GM19438 (cell line): ENCODE data around the gene TLR1.
A peak's percentile ranks its signal among the peaks of the same experiment; 100 is the strongest.
"Not testable (repeated sequence)": the region's sequence is repeated elsewhere in the genome, so short reads cannot be mapped to it uniquely, and the experiment has no call there.

Experiments used
- ATAC-seq: cut with Tn5 transposase; IDR thresholded peaks from one replicate; pipeline ENCODE4 v1.9.1; 2021; ENCODE audit warnings: low read depth; ENCODE audit not compliant: unreplicated experiment

The TLR1 gene

GRCh38 chr4:38780833-38781484 is 23.6 kb downstream of the TLR1 start:
- no peak for ATAC-seq

GRCh38 chr4:38779790-38780189 is 24.8 kb downstream of the TLR1 start:
- no peak for ATAC-seq

DNA sequence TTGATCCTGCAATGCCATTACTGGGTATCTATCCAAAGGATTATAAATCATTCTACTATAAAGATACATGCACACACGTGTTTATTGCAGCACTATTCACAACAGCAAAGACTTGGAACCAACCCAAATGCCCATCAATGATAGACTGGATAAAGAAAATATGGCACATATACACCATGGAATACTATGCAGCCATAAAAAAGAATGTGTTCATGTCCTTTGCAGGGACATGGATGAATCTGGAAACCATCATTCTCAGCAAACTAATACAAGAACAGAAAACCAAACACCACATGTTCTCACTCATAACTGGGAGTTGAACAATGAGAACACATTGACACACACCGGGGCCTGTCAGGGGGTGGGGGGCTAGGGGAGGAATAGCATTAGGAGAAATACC is 26.7 kb downstream of the TLR1 start:
- ATAC-seq: not testable (repeated sequence)

DNA sequence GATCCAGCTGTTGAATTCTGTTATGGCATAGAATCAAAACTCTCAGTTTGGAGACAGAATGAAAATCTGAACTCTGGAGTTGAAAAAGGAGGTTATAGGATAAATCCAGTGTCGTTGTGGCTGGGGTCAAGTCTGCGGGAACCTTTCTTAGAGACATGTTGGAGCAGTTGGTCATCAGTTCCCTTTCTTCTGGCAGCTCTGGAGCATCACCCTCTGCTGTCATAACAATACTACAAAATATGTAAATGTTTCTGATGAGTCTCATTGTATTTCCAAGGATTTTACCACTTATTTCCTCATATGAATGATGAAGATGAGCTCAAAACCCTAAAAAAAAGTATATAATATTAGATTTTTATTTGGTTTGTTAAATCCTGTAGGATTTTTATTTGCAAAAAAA is 29.3 kb downstream of the TLR1 start:
- ATAC-seq: no peak

DNA sequence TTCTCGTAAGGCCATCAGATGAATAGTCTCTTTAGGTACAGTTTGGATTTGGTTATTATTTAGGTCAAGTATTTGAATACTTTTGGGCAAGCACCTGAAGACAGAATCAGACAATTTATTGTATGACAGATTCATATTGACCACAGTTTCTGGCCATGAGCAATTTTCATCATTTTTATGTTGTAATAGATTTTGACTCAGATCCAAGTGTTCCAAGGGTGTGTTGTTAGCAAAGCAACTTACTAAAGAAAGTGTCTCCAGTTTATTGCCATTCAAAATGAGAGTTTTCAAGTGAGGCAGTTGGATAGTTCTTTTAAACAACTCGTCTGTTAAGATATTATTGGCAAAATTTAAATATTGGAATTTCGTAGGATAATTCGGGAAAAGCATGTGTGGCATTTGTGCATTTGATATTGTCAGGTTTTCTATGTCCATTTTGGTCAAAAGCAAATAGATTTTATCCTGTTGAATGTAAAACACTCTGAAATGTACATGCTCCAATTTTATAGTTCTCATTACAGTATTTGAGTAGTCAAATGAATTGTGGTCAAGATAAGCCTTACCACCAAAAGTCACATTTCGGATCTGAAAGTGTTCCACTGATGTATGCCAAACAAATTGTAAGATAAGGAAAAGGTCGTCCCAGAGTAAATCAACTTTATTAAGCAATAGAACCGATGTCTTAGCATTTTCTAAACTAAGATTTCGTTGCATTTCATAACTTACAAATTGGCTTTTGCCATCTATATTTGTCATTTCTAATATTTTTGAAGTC is 30.2 kb downstream of the TLR1 start:
- ATAC-seq: no peak

GRCh38 chr4:38770281-38770680 is 34.3 kb downstream of the TLR1 start:
- ATAC-seq: not testable (repeated sequence)

GRCh38 chr4:38769857-38770256 is 34.7 kb downstream of the TLR1 start:
- no peak for ATAC-seq

DNA sequence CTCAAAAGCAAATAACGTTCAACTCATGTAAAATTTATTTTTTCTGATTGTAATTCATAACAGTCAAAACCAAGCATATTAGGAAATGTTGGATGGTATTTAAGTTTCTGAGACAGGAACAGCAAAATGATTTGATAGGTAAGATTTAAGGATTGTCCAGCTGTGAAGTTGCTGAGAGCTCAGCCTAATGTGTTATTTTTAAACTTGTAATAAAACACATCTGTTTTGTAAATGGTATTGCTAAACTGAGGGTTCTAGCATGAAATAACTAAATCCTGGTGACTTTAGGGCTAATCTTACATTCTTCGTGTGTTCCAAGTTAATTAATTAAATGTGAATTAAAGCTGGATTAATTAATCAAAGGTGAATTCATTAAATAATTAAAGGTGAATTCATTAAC is 35.1 kb downstream of the TLR1 start:
- ATAC-seq: no peak

- ATAC-seq: no peak
Measured at GRCh38 chr4:38768968-38769394, 35.6 kb downstream of the TLR1 start.

DNA sequence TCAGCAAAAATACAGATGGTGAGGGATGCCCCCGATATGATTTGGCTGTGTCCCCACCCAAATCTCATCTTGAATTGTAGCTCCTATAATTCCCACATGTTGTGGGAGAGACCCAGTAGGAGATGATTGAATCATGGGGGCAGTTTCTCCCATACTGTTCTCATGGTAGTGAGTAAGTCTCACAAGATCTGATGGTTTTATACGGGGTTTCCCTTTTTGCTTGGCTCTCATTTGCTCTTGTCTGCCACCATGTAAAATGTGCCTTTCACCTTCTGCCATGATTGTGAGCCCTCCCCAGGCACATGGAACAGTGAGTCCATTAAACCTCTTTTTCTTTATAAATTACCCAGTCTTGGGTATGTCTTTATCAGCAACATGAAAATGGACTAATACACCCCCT is 37.7 kb downstream of the TLR1 start:
- ATAC-seq: not testable (repeated sequence)

DNA sequence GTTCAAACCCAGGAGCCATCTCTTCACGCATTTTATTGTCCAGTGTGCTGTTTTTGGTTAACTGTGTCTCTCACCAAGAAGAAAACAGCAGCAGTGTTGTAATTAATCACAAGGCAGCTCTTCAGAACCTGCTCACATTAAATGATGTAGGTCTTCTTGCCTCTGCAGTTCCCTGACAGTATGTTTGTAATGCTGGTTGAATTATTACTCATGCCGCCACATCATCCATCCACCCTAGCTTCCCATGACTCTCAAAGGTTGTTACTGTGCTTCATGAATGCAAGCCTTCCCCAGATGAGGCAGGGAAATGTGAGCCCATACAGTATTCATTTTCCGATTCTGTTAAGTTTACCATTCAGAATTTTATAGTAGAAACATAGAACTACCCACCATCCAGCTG is 39.2 kb downstream of the TLR1 start:
- no peak for ATAC-seq

GRCh38 chr4:38764277-38764676 is 40.3 kb downstream of the TLR1 start:
- ATAC-seq: no peak

GRCh38 chr4:38762560-38762959 is 42.0 kb downstream of the TLR1 start:
- no peak for ATAC-seq

DNA sequence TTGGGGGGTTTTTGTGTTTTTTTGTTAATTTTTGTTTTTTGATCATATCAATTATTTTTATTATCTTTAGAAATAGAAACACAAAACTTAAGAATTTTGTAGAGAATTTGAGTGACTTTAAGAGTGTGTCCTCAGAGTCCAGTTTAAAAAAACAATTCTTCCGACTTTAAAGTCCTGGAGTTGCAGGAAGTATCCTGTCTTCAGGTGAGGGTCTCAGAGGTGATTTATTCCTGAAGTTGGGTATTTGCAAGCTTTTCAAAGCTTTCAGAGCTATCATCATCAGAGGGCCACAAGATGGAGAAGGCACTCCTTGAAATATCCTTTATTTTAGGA is 44.8 kb downstream of the TLR1 start:
- no peak for ATAC-seq

- ATAC-seq: no peak
Measured at GRCh38 chr4:38759113-38759789, 45.3 kb downstream of the TLR1 start.

DNA sequence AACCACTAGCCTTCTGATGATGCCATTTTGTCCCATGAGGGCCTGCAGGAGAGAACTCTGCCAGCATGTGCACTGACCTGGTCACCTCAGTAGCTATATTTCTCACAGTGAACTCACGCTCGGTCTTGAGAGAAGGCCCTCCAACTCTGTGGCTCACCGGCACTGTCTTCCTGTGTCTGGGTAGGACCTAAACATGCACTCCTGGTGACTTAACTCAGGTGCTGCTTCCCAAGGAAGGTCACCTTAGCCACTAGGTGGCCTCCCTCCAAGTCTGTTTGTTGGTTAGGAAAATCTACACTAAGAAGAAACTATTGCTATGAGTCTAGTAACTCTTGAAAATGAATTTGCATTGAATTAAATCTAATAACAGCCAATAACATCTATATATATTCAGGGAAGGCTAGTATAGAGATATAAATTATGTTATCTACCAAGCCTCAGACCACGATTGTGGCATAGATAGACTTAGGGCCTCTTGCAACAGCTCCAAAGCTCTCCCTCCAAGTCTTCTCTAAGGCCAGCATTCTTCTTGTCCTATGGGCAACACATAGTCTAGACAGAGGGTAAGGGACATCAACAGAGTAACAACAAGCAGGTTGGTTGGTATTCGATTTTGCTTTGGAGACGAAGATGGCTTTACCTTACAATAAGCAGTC is 46.5 kb downstream of the TLR1 start:
- no peak for ATAC-seq

- no peak for ATAC-seq
Measured at GRCh38 chr4:38752941-38753806, 51.4 kb downstream of the TLR1 start.

DNA sequence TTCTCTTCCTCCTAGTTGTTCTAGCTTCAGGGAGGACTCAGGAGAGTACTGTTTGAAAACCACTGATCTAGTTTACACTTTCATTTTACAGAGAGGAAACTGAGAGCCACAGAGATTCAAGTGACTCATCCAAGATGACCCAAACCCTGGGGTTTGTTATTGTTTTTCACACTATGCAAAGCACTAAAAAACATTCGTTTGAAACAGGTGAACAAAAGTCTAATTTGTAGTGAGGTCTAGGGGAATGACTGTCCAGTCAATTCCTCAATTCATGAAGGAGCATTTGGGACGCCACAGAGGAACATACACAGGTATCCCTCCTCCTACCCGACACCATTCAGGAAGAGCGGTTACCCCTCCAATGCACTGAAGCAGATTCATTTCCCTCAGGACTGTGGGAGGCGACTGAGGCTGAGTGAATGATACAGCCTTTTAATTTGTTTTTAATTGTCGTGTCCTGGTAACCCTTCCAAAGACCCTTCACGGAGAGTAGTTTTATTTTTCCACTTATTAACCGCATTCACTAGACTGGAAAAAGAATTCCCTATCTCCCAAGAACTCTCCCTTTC is 52.1 kb downstream of the TLR1 start:
- ATAC-seq: peak; percentile 93

DNA sequence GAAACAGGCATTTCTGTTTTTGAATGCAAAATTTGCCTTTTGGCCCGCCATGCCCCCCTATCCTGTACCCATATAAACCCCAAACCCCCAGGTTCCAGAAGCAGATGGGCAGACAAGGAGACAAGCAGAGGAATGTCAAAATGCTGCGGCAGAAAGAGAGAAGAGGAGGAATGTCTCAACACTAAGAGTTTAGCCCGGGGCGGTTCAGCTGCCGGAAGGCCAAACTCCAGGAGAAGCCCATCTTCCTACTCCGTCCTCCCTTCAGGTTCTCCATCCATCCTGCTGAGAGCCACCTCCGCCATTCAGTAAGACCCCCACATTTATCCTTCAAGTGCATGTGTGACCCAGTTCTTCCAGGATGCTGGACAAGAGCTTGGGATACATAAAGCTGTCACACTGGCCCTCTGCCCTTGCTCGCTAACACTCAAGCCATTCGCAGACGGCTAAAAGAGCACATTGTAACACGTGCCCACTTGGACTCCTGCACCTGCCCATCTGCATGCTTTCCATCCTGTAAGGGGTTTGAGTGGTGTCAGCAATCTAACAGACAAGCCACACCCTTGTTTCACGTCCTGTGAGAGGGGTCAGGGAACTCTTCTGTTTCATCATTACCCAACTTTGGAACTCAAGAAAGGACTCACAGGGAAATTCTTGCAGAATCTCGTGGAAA is 53.1 kb downstream of the TLR1 start:
- ATAC-seq: no peak
